ENCODE results near the gene ELP1.

DNA sequence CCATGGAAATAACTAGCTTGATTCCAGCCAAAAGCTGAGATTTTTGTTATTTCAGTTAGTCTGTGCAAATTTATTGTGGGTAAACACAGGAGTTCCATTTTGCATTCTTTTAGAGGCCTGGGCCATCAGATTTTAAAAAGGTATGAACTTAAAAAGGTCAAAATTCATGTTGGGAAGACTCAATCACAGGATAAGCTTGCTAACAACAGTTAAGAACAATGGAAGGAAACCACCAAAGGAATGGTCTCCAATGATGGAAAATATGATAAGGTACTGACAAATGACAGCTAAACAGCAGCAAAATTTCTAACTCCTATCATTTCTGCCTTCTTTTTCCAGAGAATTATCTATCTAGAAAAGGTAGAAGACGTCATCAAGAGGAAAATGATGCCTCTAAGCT, 16.2 kb upstream of the ELP1 start:
- TF ChIP-seq, protein P1, sequence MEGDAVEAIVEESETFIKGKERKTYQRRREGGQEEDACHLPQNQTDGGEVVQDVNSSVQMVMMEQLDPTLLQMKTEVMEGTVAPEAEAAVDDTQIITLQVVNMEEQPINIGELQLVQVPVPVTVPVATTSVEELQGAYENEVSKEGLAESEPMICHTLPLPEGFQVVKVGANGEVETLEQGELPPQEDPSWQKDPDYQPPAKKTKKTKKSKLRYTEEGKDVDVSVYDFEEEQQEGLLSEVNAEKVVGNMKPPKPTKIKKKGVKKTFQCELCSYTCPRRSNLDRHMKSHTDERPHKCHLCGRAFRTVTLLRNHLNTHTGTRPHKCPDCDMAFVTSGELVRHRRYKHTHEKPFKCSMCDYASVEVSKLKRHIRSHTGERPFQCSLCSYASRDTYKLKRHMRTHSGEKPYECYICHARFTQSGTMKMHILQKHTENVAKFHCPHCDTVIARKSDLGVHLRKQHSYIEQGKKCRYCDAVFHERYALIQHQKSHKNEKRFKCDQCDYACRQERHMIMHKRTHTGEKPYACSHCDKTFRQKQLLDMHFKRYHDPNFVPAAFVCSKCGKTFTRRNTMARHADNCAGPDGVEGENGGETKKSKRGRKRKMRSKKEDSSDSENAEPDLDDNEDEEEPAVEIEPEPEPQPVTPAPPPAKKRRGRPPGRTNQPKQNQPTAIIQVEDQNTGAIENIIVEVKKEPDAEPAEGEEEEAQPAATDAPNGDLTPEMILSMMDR (IDR thresholded peaks at IDR 0.05; ENCODE audit: insufficient read depth, low read length) = no peak
- TF ChIP-seq, protein P2, sequence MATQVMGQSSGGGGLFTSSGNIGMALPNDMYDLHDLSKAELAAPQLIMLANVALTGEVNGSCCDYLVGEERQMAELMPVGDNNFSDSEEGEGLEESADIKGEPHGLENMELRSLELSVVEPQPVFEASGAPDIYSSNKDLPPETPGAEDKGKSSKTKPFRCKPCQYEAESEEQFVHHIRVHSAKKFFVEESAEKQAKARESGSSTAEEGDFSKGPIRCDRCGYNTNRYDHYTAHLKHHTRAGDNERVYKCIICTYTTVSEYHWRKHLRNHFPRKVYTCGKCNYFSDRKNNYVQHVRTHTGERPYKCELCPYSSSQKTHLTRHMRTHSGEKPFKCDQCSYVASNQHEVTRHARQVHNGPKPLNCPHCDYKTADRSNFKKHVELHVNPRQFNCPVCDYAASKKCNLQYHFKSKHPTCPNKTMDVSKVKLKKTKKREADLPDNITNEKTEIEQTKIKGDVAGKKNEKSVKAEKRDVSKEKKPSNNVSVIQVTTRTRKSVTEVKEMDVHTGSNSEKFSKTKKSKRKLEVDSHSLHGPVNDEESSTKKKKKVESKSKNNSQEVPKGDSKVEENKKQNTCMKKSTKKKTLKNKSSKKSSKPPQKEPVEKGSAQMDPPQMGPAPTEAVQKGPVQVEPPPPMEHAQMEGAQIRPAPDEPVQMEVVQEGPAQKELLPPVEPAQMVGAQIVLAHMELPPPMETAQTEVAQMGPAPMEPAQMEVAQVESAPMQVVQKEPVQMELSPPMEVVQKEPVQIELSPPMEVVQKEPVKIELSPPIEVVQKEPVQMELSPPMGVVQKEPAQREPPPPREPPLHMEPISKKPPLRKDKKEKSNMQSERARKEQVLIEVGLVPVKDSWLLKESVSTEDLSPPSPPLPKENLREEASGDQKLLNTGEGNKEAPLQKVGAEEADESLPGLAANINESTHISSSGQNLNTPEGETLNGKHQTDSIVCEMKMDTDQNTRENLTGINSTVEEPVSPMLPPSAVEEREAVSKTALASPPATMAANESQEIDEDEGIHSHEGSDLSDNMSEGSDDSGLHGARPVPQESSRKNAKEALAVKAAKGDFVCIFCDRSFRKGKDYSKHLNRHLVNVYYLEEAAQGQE (IDR thresholded peaks at IDR 0.05; ENCODE audit: insufficient replicate concordance, low read depth) = no peak
- no peak for TF ChIP-seq GABPA (IDR thresholded peaks at IDR 0.05; ENCODE audit: low read depth)
- TF ChIP-seq POLR2AphosphoS5 (IDR thresholded peaks at IDR 0.05; ENCODE audit: low read depth) = no peak
- TF ChIP-seq SPI1 (IDR thresholded peaks at IDR 0.05; ENCODE audit: borderline replicate concordance, low read depth) = no peak

All from HL-60 (cell line).